ENCODE measurements around the gene MEA1.
"Not testable (repeated sequence)": the region's sequence is repeated elsewhere in the genome, so short reads cannot be mapped to it uniquely, and the experiment has no call there.

Gene MEA1

DNA sequence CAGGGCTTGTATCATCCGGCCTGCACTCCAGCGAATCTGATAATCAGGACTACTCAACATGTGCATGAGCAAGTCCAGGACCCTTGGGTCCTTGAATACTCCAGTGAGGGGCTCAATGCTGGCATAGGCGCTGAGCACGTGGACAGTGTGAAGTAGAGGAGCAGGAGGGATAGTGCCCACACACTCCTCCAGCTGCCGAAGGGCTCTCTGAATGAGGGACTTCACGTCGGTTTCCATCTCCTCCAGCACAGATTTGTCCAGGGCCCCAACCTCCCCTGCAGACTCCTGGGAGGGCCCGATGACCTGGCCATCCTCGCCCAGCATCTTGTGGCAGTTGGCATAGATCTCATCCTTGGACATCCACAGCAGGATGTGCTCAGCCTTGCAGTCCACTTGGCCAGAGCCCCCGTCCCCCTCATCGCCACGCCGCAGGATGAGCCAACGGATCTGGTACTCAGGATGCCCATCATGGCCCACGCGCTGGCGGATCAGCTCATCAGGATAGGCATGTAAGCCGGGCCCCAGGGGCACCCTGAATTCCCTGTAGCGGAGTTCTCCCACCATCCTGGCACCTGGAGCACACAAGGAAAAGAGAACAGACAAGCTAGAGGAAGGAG is 38.6 kb upstream of the MEA1 start:
- Mint-ChIP-seq H3K4me3 (peak overlapping the region; percentile 99), H3K36me3 (peaks cover 32% of the 10 kb centered on the region), H3K9me3 (no peaks in the 10 kb centered on the region), H3K27ac (peak overlapping the region; percentile 99), H3K4me1 (peaks cover 37% of the 10 kb centered on the region), H3K27me3 (no peaks in the 10 kb centered on the region)
- DNase-seq = no peak
- CTCF ChIA-PET = interaction anchor here (2.0 kb wide), 1 partner anchor 91 kb away, joined by 6 read pairs; no protein-coding TSS in a partner anchor

- DNase-seq = no peak
- CTCF ChIA-PET = interaction anchor here (2.0 kb wide), 1 partner anchor 92 kb away, joined by 6 read pairs; no protein-coding TSS in a partner anchor
- Mint-ChIP-seq H3K27ac (no peak overlapping the region), H3K4me3 (no peak overlapping the region), H3K9me3 (no peaks in the 10 kb centered on the region), H3K27me3 (no peaks in the 10 kb centered on the region), H3K36me3 (peaks cover 34% of the 10 kb centered on the region), H3K4me1 (peaks cover 33% of the 10 kb centered on the region)
These were observed 37.2 kb upstream of the MEA1 start for GRCh38 chr6:43050981-43051380.

- CTCF ChIA-PET = interaction anchor here (0.9 kb wide), 1 partner anchor 34 kb away, joined by 3 read pairs; the partner anchor contains the start of genes KLHDC3 and MEA1
- peaks cover 20% of the 10 kb centered on the region for H3K36me3 Mint-ChIP-seq
These were observed 34.3 kb upstream of the MEA1 start for GRCh38 chr6:43047998-43048397.

GRCh38 chr6:43045371-43045930 is 31.7 kb upstream of the MEA1 start:
- DNase-seq = no peak
- H3K4me1 Mint-ChIP-seq = peaks cover under 1% of the 10 kb centered on the region
- no peaks in the 10 kb centered on the region for H3K27me3 Mint-ChIP-seq
- H3K9me3 Mint-ChIP-seq = no peaks in the 10 kb centered on the region
- H3K27ac Mint-ChIP-seq = no peak overlapping the region
- H3K36me3 Mint-ChIP-seq = peaks cover 14% of the 10 kb centered on the region
- no peak overlapping the region for H3K4me3 Mint-ChIP-seq
- CTCF ChIA-PET = no interaction called here

More at GRCh38 chr6:43047998-43048397, 34.3 kb upstream of the MEA1 start:
- Mint-ChIP-seq H3K4me1 (peaks cover 21% of the 10 kb centered on the region), H3K27me3 (no peaks in the 10 kb centered on the region), H3K27ac (no peak overlapping the region), H3K4me3 (no peak overlapping the region), H3K9me3 (no peaks in the 10 kb centered on the region)
- DNase-seq = no peak

- Mint-ChIP-seq H3K4me1 (no peaks in the 10 kb centered on the region), H3K36me3 (peaks cover 9% of the 10 kb centered on the region), H3K27me3 (no peaks in the 10 kb centered on the region), H3K27ac (no peak overlapping the region), H3K4me3 (no peak overlapping the region), H3K9me3 (no peaks in the 10 kb centered on the region)
- no peak for DNase-seq
- CTCF ChIA-PET = no interaction called here
These were observed 29.6 kb upstream of the MEA1 start for GRCh38 chr6:43043310-43043709.

GRCh38 chr6:43041475-43041874 is 27.7 kb upstream of the MEA1 start:
- H3K4me1 Mint-ChIP-seq, CTCF ChIA-PET, H3K27ac Mint-ChIP-seq, H3K9me3 Mint-ChIP-seq, H3K27me3 Mint-ChIP-seq, DNase-seq, H3K4me3 Mint-ChIP-seq: not testable (repeated sequence)
- H3K36me3 Mint-ChIP-seq = peaks cover 17% of the 10 kb centered on the region

- CTCF ChIA-PET = interaction anchor here (0.6 kb wide), 1 partner anchor 129 kb away, joined by 4 read pairs; no protein-coding TSS in a partner anchor
- H3K27me3 Mint-ChIP-seq = no peaks in the 10 kb centered on the region
- H3K9me3 Mint-ChIP-seq = no peaks in the 10 kb centered on the region
- H3K36me3 Mint-ChIP-seq = peaks cover 13% of the 10 kb centered on the region
- DNase-seq = no peak
- H3K27ac Mint-ChIP-seq = no peak overlapping the region
- no peaks in the 10 kb centered on the region for H3K4me1 Mint-ChIP-seq
- H3K4me3 Mint-ChIP-seq = no peak overlapping the region
These were observed 27.0 kb upstream of the MEA1 start for GRCh38 chr6:43040542-43041257.

DNA sequence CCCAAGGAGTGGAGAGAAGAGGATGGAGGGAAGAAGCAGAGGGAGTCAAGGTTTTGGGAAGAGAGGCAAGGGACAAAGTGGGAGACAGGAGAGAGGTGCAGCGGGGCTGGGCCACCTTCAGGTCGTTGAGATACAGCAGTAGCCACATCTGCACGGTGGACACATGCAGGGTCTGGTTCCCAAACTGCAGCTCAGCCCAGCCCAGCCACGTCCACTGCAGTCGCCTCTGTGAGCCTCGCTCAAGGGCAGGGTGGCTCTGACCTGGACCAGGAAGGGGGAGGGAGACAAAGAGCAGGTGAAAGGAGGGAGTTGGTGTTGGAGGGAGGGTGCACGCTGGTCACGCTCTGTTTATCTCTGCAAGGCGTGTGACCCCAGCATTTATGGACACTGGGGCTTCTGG is 25.0 kb upstream of the MEA1 start:
- DNase-seq = no peak
- Mint-ChIP-seq H3K36me3 (peaks cover 13% of the 10 kb centered on the region), H3K4me3 (no peak overlapping the region), H3K27ac (no peak overlapping the region), H3K4me1 (no peaks in the 10 kb centered on the region), H3K9me3 (no peaks in the 10 kb centered on the region), H3K27me3 (no peaks in the 10 kb centered on the region)
- CTCF ChIA-PET = no interaction called here

DNA sequence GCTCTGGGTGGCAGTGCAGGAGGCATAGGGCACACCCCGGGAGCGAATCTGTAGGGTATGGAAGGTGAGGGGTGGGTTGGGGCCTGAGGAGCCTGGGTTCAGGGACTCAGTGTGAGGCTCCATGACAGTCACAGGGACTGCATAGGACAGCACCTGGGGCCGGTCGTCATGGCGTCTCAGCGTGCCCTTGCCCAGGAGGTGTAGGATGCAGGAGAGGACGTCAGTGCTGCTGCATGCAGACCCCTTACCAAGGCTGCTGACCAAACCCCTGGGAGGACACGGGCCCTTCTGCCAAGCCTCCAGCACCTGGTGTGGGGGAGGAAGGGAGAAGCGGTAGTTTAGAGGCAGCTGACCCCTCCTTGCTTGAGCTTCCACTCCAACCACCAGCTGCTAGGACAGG is 24.0 kb upstream of the MEA1 start:
- H3K27me3 Mint-ChIP-seq = no peaks in the 10 kb centered on the region
- no peaks in the 10 kb centered on the region for H3K9me3 Mint-ChIP-seq
- CTCF ChIA-PET = no interaction called here
- no peak overlapping the region for H3K27ac Mint-ChIP-seq
- no peak overlapping the region for H3K4me3 Mint-ChIP-seq
- no peaks in the 10 kb centered on the region for H3K4me1 Mint-ChIP-seq
- peaks cover 18% of the 10 kb centered on the region for H3K36me3 Mint-ChIP-seq
- DNase-seq = no peak

DNA sequence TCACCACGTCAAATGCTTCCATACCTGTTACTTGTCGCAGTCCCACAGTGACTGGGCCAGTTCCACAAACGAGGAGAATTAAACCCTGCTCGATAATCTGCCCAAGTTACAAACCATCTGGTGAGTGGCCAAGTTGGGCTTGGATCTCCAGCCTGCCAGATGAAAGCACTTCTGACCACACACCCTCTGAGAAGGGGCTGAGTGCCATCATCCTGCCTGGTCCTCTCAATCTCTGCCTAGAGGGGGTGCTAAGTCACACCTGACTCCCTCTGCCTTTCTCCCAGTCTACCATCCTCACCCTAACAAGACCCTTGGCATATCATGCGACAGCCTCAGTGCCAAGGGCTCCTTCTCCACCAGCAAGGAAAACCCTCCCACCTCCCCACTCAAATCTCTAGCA is 23.5 kb upstream of the MEA1 start:
- Mint-ChIP-seq H3K27ac (peak overlapping the region; percentile 50), H3K9me3 (no peaks in the 10 kb centered on the region), H3K36me3 (peaks cover 16% of the 10 kb centered on the region), H3K4me3 (no peak overlapping the region), H3K27me3 (no peaks in the 10 kb centered on the region), H3K4me1 (no peaks in the 10 kb centered on the region)
- CTCF ChIA-PET = no interaction called here
- no peak for DNase-seq

DNA sequence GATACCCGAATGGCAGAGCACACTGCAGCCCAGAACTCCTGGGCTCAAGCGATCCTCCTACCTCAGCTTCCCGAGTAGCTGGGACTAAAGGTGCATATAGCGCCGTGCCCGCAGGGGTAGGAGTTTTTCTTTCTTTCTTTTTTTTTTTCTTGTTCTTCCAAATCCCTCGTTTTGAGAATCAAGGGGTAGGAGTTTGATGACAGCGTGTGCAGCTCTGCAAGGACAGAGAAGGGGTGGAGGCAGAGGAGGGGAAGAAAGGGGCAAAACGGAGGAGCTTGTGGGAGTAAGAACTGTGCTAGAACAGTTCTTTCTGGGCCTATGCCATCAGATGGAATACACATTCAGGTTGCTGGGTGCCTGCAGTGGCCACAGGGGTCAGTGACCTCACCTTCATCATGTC is 23.0 kb upstream of the MEA1 start:
- no peak overlapping the region for H3K4me3 Mint-ChIP-seq
- DNase-seq = no peak
- CTCF ChIA-PET = no interaction called here
- H3K9me3 Mint-ChIP-seq = no peaks in the 10 kb centered on the region
- peaks cover 20% of the 10 kb centered on the region for H3K36me3 Mint-ChIP-seq
- no peak overlapping the region for H3K27ac Mint-ChIP-seq
- no peaks in the 10 kb centered on the region for H3K27me3 Mint-ChIP-seq
- no peaks in the 10 kb centered on the region for H3K4me1 Mint-ChIP-seq

- no peaks in the 10 kb centered on the region for H3K4me1 Mint-ChIP-seq
- peaks cover 21% of the 10 kb centered on the region for H3K36me3 Mint-ChIP-seq
- no peak for DNase-seq
- H3K9me3 Mint-ChIP-seq = no peaks in the 10 kb centered on the region
- no peak overlapping the region for H3K27ac Mint-ChIP-seq
- CTCF ChIA-PET = no interaction called here
- no peak overlapping the region for H3K4me3 Mint-ChIP-seq
- no peaks in the 10 kb centered on the region for H3K27me3 Mint-ChIP-seq
These were observed 21.9 kb upstream of the MEA1 start for GRCh38 chr6:43035495-43036194.

DNA sequence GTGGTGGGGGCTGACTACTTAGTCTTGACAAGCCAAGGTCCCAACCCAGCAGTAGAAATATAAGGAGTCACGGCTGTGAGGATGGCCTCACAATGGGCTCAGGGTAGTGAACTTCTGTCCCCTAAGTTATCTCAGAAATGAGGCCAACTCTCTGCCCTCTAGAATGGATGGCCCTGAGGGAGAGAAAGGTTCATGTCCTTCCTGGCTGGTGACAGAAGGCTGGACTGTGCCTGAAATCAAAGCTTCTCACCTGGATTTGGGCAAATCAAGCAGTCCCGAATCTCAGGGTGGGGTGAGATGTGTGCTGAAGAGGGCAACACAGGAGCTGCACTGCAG is 20.4 kb upstream of the MEA1 start:
- no peak overlapping the region for H3K4me3 Mint-ChIP-seq
- no peaks in the 10 kb centered on the region for H3K27me3 Mint-ChIP-seq
- H3K36me3 Mint-ChIP-seq = peaks cover 28% of the 10 kb centered on the region
- CTCF ChIA-PET = no interaction called here
- no peaks in the 10 kb centered on the region for H3K4me1 Mint-ChIP-seq
- no peak for DNase-seq
- H3K9me3 Mint-ChIP-seq = no peaks in the 10 kb centered on the region
- H3K27ac Mint-ChIP-seq = no peak overlapping the region

- no peak overlapping the region for H3K4me3 Mint-ChIP-seq
- H3K27ac Mint-ChIP-seq = peak overlapping the region; percentile 2
- CTCF ChIA-PET = interaction anchor here (0.8 kb wide), 1 partner anchor 22 kb away, joined by 3 read pairs; no protein-coding TSS in a partner anchor
- H3K9me3 Mint-ChIP-seq = no peaks in the 10 kb centered on the region
- peaks cover 33% of the 10 kb centered on the region for H3K36me3 Mint-ChIP-seq
- no peak for DNase-seq
- no peaks in the 10 kb centered on the region for H3K27me3 Mint-ChIP-seq
- H3K4me1 Mint-ChIP-seq = no peaks in the 10 kb centered on the region
These were observed 19.9 kb upstream of the MEA1 start for GRCh38 chr6:43033496-43034189.

Measured in activated naive CD4-positive, alpha-beta T cell treated with anti-CD3 and anti-CD28 coated beads, Interleukin-2, amount 10 ng/mL, durations not matched to agents 7 days and 5 days (primary cell).